ENCODE data around the gene DRAXIN.

DNA sequence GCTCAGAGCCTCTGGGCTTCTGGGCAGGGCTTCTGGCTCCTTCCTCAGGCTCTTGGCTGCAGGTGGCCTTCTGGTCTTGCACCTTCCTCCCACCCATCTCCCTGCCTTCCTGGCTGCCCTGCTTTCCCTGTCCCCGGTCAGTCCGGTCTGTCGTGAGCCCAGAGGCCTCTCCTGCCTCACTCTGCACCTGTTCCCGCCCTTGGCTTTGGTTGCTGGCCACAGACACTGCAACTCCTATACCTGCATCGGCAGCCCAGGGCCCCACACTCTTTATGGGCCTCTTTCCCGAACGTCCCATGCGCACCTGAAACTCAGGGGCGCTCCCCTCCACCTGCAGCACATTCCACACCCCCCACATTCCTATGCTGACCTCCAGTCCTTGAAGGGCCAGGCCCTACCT, 45.2 kb upstream of the DRAXIN start:
- no peak for TF ChIP-seq EZH2 (IDR thresholded peaks at IDR 0.05)
- no peak for TF ChIP-seq POLR2AphosphoS5 (IDR thresholded peaks at IDR 0.05; ENCODE audit: borderline replicate concordance, low read depth, low read length)
- no peak for TF ChIP-seq FOXP2 (optimal IDR thresholded peaks at IDR 0.05; ENCODE audit: control extremely low read depth, extremely low read length, insufficient read depth)

Measured in SK-N-MC (cell line).